Measurements from ENCODE around the gene SBF2.

- TF ChIP-seq POLR2A (IDR thresholded peaks at IDR 0.05) (no peak), CTCF (IDR thresholded peaks at IDR 0.05 in 8 of 11, conservative IDR thresholded peaks at IDR 0.05 in 3 of 11) (no peak)
These were observed 405.1 kb downstream of the SBF2 start for GRCh38 chr11:9888938-9889337.

Measured in spleen (tissue), 7 donors.